Measurements from ENCODE around the gene MST1. TPM values are rescaled to one million over a fixed set of nuclear protein-coding genes. Genes with fewer than 3 reads are reported as not detected.
A peak's percentile ranks its signal among the peaks of the same experiment; 100 is the strongest.

The MST1 gene
- total and polyA plus RNA-seq, 12 donors = 7.5 to 241 (median 48.4) TPM

GRCh38 chr3:49663831-49664230, 25.4 kb downstream of the MST1 start:
- H3K9me3 ChIP-seq (replicated peaks in 1 of 3) = no peaks in the 10 kb centered on the region
- no peaks in the 10 kb centered on the region for H3K36me3 ChIP-seq (replicated peaks in 1 of 2)
- TF ChIP-seq POLR2A (IDR thresholded peaks at IDR 0.05) = no peak
- TF ChIP-seq CTCF (IDR thresholded peaks at IDR 0.05) = no peak
- peaks cover 0 to 11% of the 10 kb centered on the region in 2 donors for H3K4me1 ChIP-seq (replicated peaks in 1 of 2)
- intact Hi-C loops (cut with DNase I) = no loop called here
- H3K4me3 ChIP-seq = no peak overlapping the region
- H3K27ac ChIP-seq = no peak overlapping the region
- no peak for DNase-seq
- WGBS, 4 donors = 93 to 100% (median 95%) methylated on average over 1 of the region's 1 CpG; no CpG with 5 or more reads in 1 of the 4 donors
- no peaks in the 10 kb centered on the region for H3K27me3 ChIP-seq

- no peaks in the 10 kb centered on the region for H3K36me3 ChIP-seq (replicated peaks in 1 of 2)
- H3K9me3 ChIP-seq (replicated peaks in 1 of 3) = no peaks in the 10 kb centered on the region
- H3K27ac ChIP-seq = no peak overlapping the region
- no peak for TF ChIP-seq POLR2A (IDR thresholded peaks at IDR 0.05)
- H3K27me3 ChIP-seq = no peaks in the 10 kb centered on the region
- 88 to 96% (median 95%) methylated on average over 10 to 34 of the region's 34 CpGs for WGBS, 4 donors
- no peak for DNase-seq
- H3K4me1 ChIP-seq (replicated peaks in 1 of 2) = peaks cover 0 to 11% of the 10 kb centered on the region in 2 donors
- intact Hi-C loops (cut with DNase I) = no loop called here
- no peak overlapping the region for H3K4me3 ChIP-seq
Measured at GRCh38 chr3:49662720-49663413, 26.4 kb downstream of the MST1 start.

GRCh38 chr3:49662021-49662420, 27.3 kb downstream of the MST1 start:
- no peak for DNase-seq
- intact Hi-C loops (cut with DNase I) = no loop called here
- Histone ChIP-seq H3K36me3 (replicated peaks in 1 of 2) (no peaks in the 10 kb centered on the region), H3K9me3 (replicated peaks in 1 of 3) (no peaks in the 10 kb centered on the region), H3K4me1 (replicated peaks in 1 of 2) (peaks cover 0 to 11% of the 10 kb centered on the region in 2 donors), H3K27me3 (no peaks in the 10 kb centered on the region), H3K27ac (peak overlapping the region in 1 of 5 donors; percentile 81), H3K4me3 (no peak overlapping the region)
- TF ChIP-seq POLR2A (IDR thresholded peaks at IDR 0.05) (no peak), CTCF (IDR thresholded peaks at IDR 0.05) (no peak)
- 90 to 93% (median 92%) methylated on average over 14 to 22 of the region's 22 CpGs for WGBS, 4 donors

GRCh38 chr3:49661281-49661680, 28.0 kb downstream of the MST1 start:
- Histone ChIP-seq H3K36me3 (replicated peaks in 1 of 2) (no peaks in the 10 kb centered on the region), H3K9me3 (replicated peaks in 1 of 3) (no peaks in the 10 kb centered on the region), H3K4me1 (replicated peaks in 1 of 2) (peaks cover 0 to 11% of the 10 kb centered on the region in 2 donors), H3K27me3 (no peaks in the 10 kb centered on the region), H3K4me3 (no peak overlapping the region), H3K27ac (peak overlapping the region in 2 of 5 donors; percentile 56 to 81)
- intact Hi-C loops (cut with DNase I) = no loop called here
- peak; percentile 88 to 97 (median 92) for DNase-seq
- 51 to 79% (median 58%) methylated on average over 7 to 14 of the region's 14 CpGs for WGBS, 4 donors
- no peak for TF ChIP-seq CTCF (IDR thresholded peaks at IDR 0.05)
- no peak for TF ChIP-seq POLR2A (IDR thresholded peaks at IDR 0.05)

GRCh38 chr3:49659756-49660155, 29.5 kb downstream of the MST1 start:
- H3K27ac ChIP-seq = no peak overlapping the region
- no peak overlapping the region for H3K4me3 ChIP-seq
- H3K27me3 ChIP-seq = no peaks in the 10 kb centered on the region
- intact Hi-C loops (cut with DNase I) = no loop called here
- 60 to 86% (median 82%) methylated on average over 4 of the region's 4 CpGs for WGBS, 4 donors
- TF ChIP-seq POLR2A (IDR thresholded peaks at IDR 0.05) (no peak), CTCF (IDR thresholded peaks at IDR 0.05) (no peak)
- peaks cover 0 to 6% of the 10 kb centered on the region in 2 donors for H3K4me1 ChIP-seq (replicated peaks in 1 of 2)
- H3K9me3 ChIP-seq (replicated peaks in 1 of 3) = no peaks in the 10 kb centered on the region
- no peaks in the 10 kb centered on the region for H3K36me3 ChIP-seq (replicated peaks in 1 of 2)
- no peak for DNase-seq

All from adrenal gland (tissue), 12 donors.